H1 (cell line): ENCODE measurements around the gene ACSL3. TPM values are rescaled to one million over a fixed set of nuclear protein-coding genes. Genes with fewer than 3 reads are reported as not detected.

Source experiments
- CTCF ChIA-PET: fragments of 300-600 bp; sonication (Branson Sonifier 250); formaldehyde crosslinking; loops from one replicate; lab custom pipeline; 2021; ENCODE audit not compliant: partially characterized antibody; lab: Charles Lee
- POLR2A ChIA-PET: fragments of 300-600 bp; sonication (Branson Sonifier 250); formaldehyde crosslinking; loops from one replicate; lab custom pipeline; 2021; ENCODE audit warnings: inconsistent platforms; ENCODE audit not compliant: partially characterized antibody; lab: Charles Lee
- DNase-seq, 2 experiments: peaks; one replicate each; pipeline versions ENCODE4 v3.0.0 to v3.0.0-alpha.2; 2010 to 2022; ENCODE audit warnings: low spot score in 2 of 2, low read depth in 1 of 2, mixed read lengths in 1 of 2
- FAIRE-seq: peaks from 2 replicates; lab custom pipeline; 2011; peaks lifted over from hg19 to GRCh38; lab: Jason Lieb, UNC
- H2AFZ ChIP-seq: 2 replicates; pipeline ENCODE4 v1.8.1; 2012; ENCODE audit warnings: low read length, inconsistent platforms
- H2AK5ac ChIP-seq: 2 replicates; pipeline ENCODE4 v1.6.1; 2013; ENCODE audit warnings: low read depth, low read length
- H2BK120ac ChIP-seq: replicated peaks from 2 replicates; pipeline ENCODE3; 2013; ENCODE audit warnings: low read depth, low read length, inconsistent platforms
- H2BK12ac ChIP-seq: 2 replicates; pipeline ENCODE4 v1.6.1; 2013; ENCODE audit warnings: low read depth, low read length
- H2BK15ac ChIP-seq: 2 replicates; pipeline ENCODE4 v1.6.1; 2013; ENCODE audit warnings: low read length
- H2BK20ac ChIP-seq: 2 replicates; pipeline ENCODE4 v1.6.1; 2013; ENCODE audit warnings: low read length
- H2BK5ac ChIP-seq: 2 replicates; pipeline ENCODE4 v1.6.1; 2013; ENCODE audit warnings: low read depth, low read length
- H3K14ac ChIP-seq: 2 replicates; pipeline ENCODE4 v1.6.1; 2013; ENCODE audit warnings: inconsistent platforms; ENCODE audit not compliant: insufficient read length
- H3K18ac ChIP-seq: 2 replicates; pipeline ENCODE4 v1.6.1; 2013; ENCODE audit warnings: low read length; ENCODE audit errors: extremely low read depth
- H3K23ac ChIP-seq: 2 replicates; pipeline ENCODE4 v1.6.1; 2013; ENCODE audit warnings: inconsistent platforms; ENCODE audit not compliant: insufficient read length
- H3K23me2 ChIP-seq: 2 replicates; pipeline ENCODE4 v1.6.1; 2013; ENCODE audit warnings: low read depth, low read length
- H3K27ac ChIP-seq: 2 replicates; pipeline ENCODE4 v1.6.1; 2011; ENCODE audit warnings: low read depth, low read length, inconsistent platforms
- H3K27me3 ChIP-seq, 4 experiments: replicated peaks in 1 of 4; 1 replicate in 1 of 4; 2 replicates in 3 of 4; pipeline versions ENCODE4 v1.6.1 to v1.8.1; 2011 to 2013; ENCODE audit warnings: low read length in 3 of 4, mild to moderate bottlenecking in 3 of 4, inconsistent platforms in 2 of 4, mixed read lengths in 2 of 4, moderate library complexity in 1 of 4; ENCODE audit not compliant: control insufficient read depth in 3 of 4, insufficient read depth in 3 of 4; ENCODE audit errors: extremely low read depth in 1 of 4
- H3K36me3 ChIP-seq, 4 experiments: 2 replicates each; pipeline versions ENCODE4 v1.6.1 to v1.8.1; 2011 to 2013; ENCODE audit warnings: mild to moderate bottlenecking in 4 of 4, low read length in 3 of 4, moderate library complexity in 2 of 4, control low read depth in 1 of 4, inconsistent platforms in 1 of 4; ENCODE audit not compliant: insufficient read depth in 4 of 4, control insufficient read depth in 2 of 4
- H3K4ac ChIP-seq: replicated peaks from 2 replicates; pipeline ENCODE3; 2013; ENCODE audit warnings: low read length, low read depth, mixed read lengths, inconsistent platforms; ENCODE audit not compliant: insufficient read length
- H3K4me1 ChIP-seq, 4 experiments: replicated peaks in 1 of 4; 1 replicate in 1 of 4; 2 replicates in 3 of 4; pipeline versions ENCODE4 v1.6.1 to v1.8.1; 2011 to 2013; ENCODE audit warnings: low read length in 3 of 4, inconsistent platforms in 2 of 4, mixed read lengths in 1 of 4; ENCODE audit not compliant: insufficient read depth in 4 of 4, control insufficient read depth in 3 of 4
- H3K4me2 ChIP-seq, 2 experiments: 2 replicates each; pipeline versions ENCODE4 v1.6.1 to v1.8.1; 2011 to 2013; ENCODE audit warnings: low read depth in 2 of 2, low read length in 2 of 2, control low read depth in 1 of 2, inconsistent platforms in 1 of 2, mild to moderate bottlenecking in 1 of 2; ENCODE audit not compliant: insufficient read depth in 1 of 2
- H3K4me3 ChIP-seq, 4 experiments: fragments of 200-600, 300-600 bp in 1 of 4; sonication (generic), shearing (Covaris generic), sonication (Bioruptor Twin) in 1 of 4; 2 replicates each; pipeline versions ENCODE4 v1.5.1 to v1.8.1; 2011 to 2016; ENCODE audit warnings: low read length in 4 of 4, low read depth in 3 of 4, control low read depth in 2 of 4, inconsistent platforms in 2 of 4, mild to moderate bottlenecking in 2 of 4, mixed read lengths in 1 of 4, moderate library complexity in 1 of 4; ENCODE audit not compliant: insufficient read depth in 2 of 4; ENCODE audit errors: extremely low read depth in 1 of 4
- H3K56ac ChIP-seq: replicated peaks from 2 replicates; pipeline ENCODE3; 2013; ENCODE audit warnings: low read depth, mild to moderate bottlenecking, mixed read lengths, low read length, inconsistent platforms; ENCODE audit not compliant: insufficient read length
- H3K79me1 ChIP-seq: 2 replicates; pipeline ENCODE4 v1.6.1; 2013; ENCODE audit warnings: low read depth, low read length, control low read depth
- H3K79me2 ChIP-seq, 2 experiments: 2 replicates each; pipeline versions ENCODE4 v1.6.1 to v1.8.1; 2012 to 2013; ENCODE audit warnings: low read length in 2 of 2, mild to moderate bottlenecking in 2 of 2, inconsistent platforms in 1 of 2; ENCODE audit not compliant: insufficient read depth in 2 of 2, control insufficient read depth in 1 of 2
- H3K9ac ChIP-seq, 4 experiments: replicated peaks in 1 of 4; 1 replicate in 1 of 4; 2 replicates in 3 of 4; pipeline versions ENCODE4 v1.6.1 to v1.8.1; 2011 to 2013; ENCODE audit warnings: low read depth in 3 of 4, low read length in 3 of 4, control low read depth in 2 of 4, mild to moderate bottlenecking in 2 of 4, moderate library complexity in 2 of 4, inconsistent platforms in 1 of 4; ENCODE audit errors: extremely low read depth in 1 of 4
- H3K9me3 ChIP-seq, 2 experiments: 2 replicates each; pipeline versions ENCODE4 v1.6.1 to v1.8.1; 2012 to 2013; ENCODE audit warnings: mild to moderate bottlenecking in 2 of 2, moderate library complexity in 2 of 2, control low read depth in 1 of 2, inconsistent platforms in 1 of 2, low read depth in 1 of 2, low read length in 1 of 2, mixed read lengths in 1 of 2; ENCODE audit not compliant: insufficient read depth in 2 of 2
- H4K20me1 ChIP-seq, 2 experiments: replicated peaks in 1 of 2; 2 replicates each; pipeline versions ENCODE3 to v1.8.1; 2011 to 2013; ENCODE audit warnings: inconsistent platforms in 2 of 2, low read length in 2 of 2, mild to moderate bottlenecking in 1 of 2; ENCODE audit not compliant: insufficient read depth in 2 of 2, control insufficient read depth in 1 of 2
- H4K5ac ChIP-seq: 2 replicates; pipeline ENCODE4 v1.6.1; 2013; ENCODE audit warnings: low read length, low read depth, mixed read lengths, inconsistent platforms; ENCODE audit not compliant: insufficient read length
- H4K8ac ChIP-seq: 2 replicates; pipeline ENCODE4 v1.8.0; 2013; ENCODE audit warnings: mild to moderate bottlenecking, moderate library complexity, low read length, inconsistent platforms; ENCODE audit not compliant: insufficient read depth; ENCODE audit errors: extremely low read depth
- H4K91ac ChIP-seq: replicated peaks from 2 replicates; pipeline ENCODE3; 2013; ENCODE audit warnings: low read length, mixed read lengths, inconsistent platforms; ENCODE audit not compliant: insufficient read length
- BCL11A ChIP-seq, 2 experiments: IDR thresholded peaks; one replicate each; pipeline ENCODE4 v1.6.1; 2011; ENCODE audit warnings: low read depth in 2 of 2, low read length in 2 of 2, mild to moderate bottlenecking in 2 of 2
- CTBP2 ChIP-seq: IDR thresholded peaks from 2 replicates; pipeline ENCODE4 v1.7.0; 2011; ENCODE audit warnings: borderline replicate concordance, mild to moderate bottlenecking, moderate library complexity, mixed read lengths, low read length; ENCODE audit not compliant: insufficient read depth, insufficient read length
- EP300 ChIP-seq, 2 experiments: IDR thresholded peaks; 1 replicate in 1 of 2; 2 replicates in 1 of 2; pipeline ENCODE4 v1.6.1; 2011 to 2012; ENCODE audit warnings: low read depth in 2 of 2, low read length in 2 of 2, mild to moderate bottlenecking in 2 of 2, borderline replicate concordance in 1 of 2, inconsistent platforms in 1 of 2, moderate library complexity in 1 of 2
- SAP30 ChIP-seq: fragments of 300-600 bp; sonication (generic); IDR thresholded peaks from 2 replicates; pipeline ENCODE4 v1.7.1; 2012; ENCODE audit warnings: low read length, moderate library complexity, mild to moderate bottlenecking, inconsistent platforms; ENCODE audit not compliant: insufficient read depth, insufficient replicate concordance
- SIN3A ChIP-seq, 2 experiments: IDR thresholded peaks in 1 of 2; conservative IDR thresholded peaks in 1 of 2; 2 replicates each; pipeline ENCODE4 v1.6.1; 2011 to 2012; ENCODE audit warnings: low read length in 2 of 2, improper control_type of control experiment in 1 of 2, low read depth in 1 of 2, mild to moderate bottlenecking in 1 of 2
- USF2 ChIP-seq: IDR thresholded peaks from 2 replicates; pipeline ENCODE4 v1.6.1; 2011; ENCODE audit warnings: low read length, improper control_type of control experiment
- YY1 ChIP-seq: IDR thresholded peaks from 2 replicates; pipeline ENCODE4 v1.6.1; 2011; ENCODE audit warnings: low read depth, mild to moderate bottlenecking, low read length
- WGBS, 2 experiments: shearing (Covaris generic) in 1 of 2; methylation state at CpG; one replicate each; pipeline versions ENCODE4 v1.1.6 to v1.1.7; 2013 to 2015; ENCODE audit warnings: low lambda C conversion rate in 2 of 2, mixed read lengths in 2 of 2, inconsistent platforms in 1 of 2, low coverage in 1 of 2, missing lambda C conversion rate in 1 of 2; ENCODE audit not compliant: insufficient replicate concordance in 2 of 2, insufficient coverage in 1 of 2, insufficient read length in 1 of 2; ENCODE audit errors: extremely low coverage in 1 of 2, missing lambda C conversion rate in 1 of 2; 5-methylcytosine and 5-hydroxymethylcytosine counted together
- polyA plus RNA-seq, 7 experiments: library from polyadenylated mRNA; depleted of rRNA in 3 of 7; stranded (reverse) in 5 of 7; unstranded in 2 of 7; fragments of >200 nt in 5 of 7; fragments of 200-250 nt in 2 of 7; gene quantifications; 1 replicate in 5 of 7; 2 replicates in 1 of 7; 4 replicates in 1 of 7; pipeline versions ENCODE4 v1.2.1 to v1.2.3, GENCODE V29; 2011 to 2013; ENCODE audit warnings: missing spikeins in 2 of 7, mixed read lengths in 2 of 7
- total RNA-seq: library from RNA; stranded (reverse); fragmentation: NEBNext Ultra II Directional; extraction: Animal tissue kit (Norgen Biotek cat#: 25700); gene quantifications from 2 replicates; pipeline ENCODE4 v1.2.1, GENCODE V29; 2021

Gene ACSL3
- total and polyA plus RNA-seq, 2 of the 8 experiments (the other 6 are each of a cell fraction or from before 2014, with no cell fraction given) = 37.5 to 98.1 TPM

GRCh38 chr2:222846003-222846402, 14.8 kb upstream of the ACSL3 start:
- Histone ChIP-seq H4K5ac (no peak overlapping the region), H3K9ac (no peak overlapping the region), H3K18ac (no peak overlapping the region), H2AFZ (no peak overlapping the region), H3K14ac (no peak overlapping the region), H4K91ac (no peak overlapping the region), H2BK12ac (no peak overlapping the region), H3K9me3 (no peaks in the 10 kb centered on the region), H3K27ac (no peak overlapping the region), H3K23me2 (no peaks in the 10 kb centered on the region), H3K27me3 (no peaks in the 10 kb centered on the region), H3K4me1 (no peaks in the 10 kb centered on the region), H3K56ac (no peak overlapping the region), H2BK15ac (no peak overlapping the region), H3K79me2 (no peaks in the 10 kb centered on the region), H3K4me3 (no peak overlapping the region), H4K8ac (no peak overlapping the region), H3K79me1 (no peaks in the 10 kb centered on the region), H2AK5ac (no peak overlapping the region), H2BK120ac (no peak overlapping the region), H3K4ac (no peak overlapping the region), H3K4me2 (no peak overlapping the region), H2BK5ac (no peak overlapping the region), H3K23ac (no peak overlapping the region), H4K20me1 (no peaks in the 10 kb centered on the region), H3K36me3 (no peaks in the 10 kb centered on the region), H2BK20ac (no peak overlapping the region)
- CTCF ChIA-PET = interaction anchor here (0.9 kb wide), 1 partner anchor 57 kb away, joined by 3 read pairs; no protein-coding TSS in a partner anchor
- peak in 1 of 2 experiments; percentile 17 for DNase-seq
- no peak for FAIRE-seq
- TF ChIP-seq BCL11A (IDR thresholded peaks at IDR 0.05; ENCODE audit: low read depth in 2 of 2, low read length in 2 of 2) (no peak), SAP30 (no peak), YY1 (no peak), USF2 (no peak), EP300 (IDR thresholded peaks at IDR 0.05; ENCODE audit: borderline replicate concordance in 1 of 2, low read depth in 2 of 2, low read length in 2 of 2) (no peak), CTBP2 (no peak), SIN3A (conservative IDR thresholded peaks at IDR 0.05 in 1 of 2, IDR thresholded peaks at IDR 0.05 in 1 of 2; ENCODE audit: low read depth in 1 of 2, low read length in 2 of 2) (no peak)
- TF ChIP-seq, all 59 proteins: peak for 0
- POLR2A ChIA-PET = no interaction called here
- 90% methylated on average over 4 of the region's 4 CpGs; no CpG with 5 or more reads in 1 of the 2 experiments for WGBS, 2 experiments
